CD4-positive, alpha-beta T cell treated with Interleukin-15 for 4 hours (primary cell): Measurements from ENCODE around the gene TPI1.

Experiments used
- DNase-seq: peaks from one replicate; pipeline ENCODE4 v3.0.0-alpha.2; 2020; ENCODE audit warnings: low spot score

Gene TPI1

GRCh38 chr12:6828781-6829535, 38.4 kb upstream of the TPI1 start:
- DNase-seq, result peak; percentile 30

DNA sequence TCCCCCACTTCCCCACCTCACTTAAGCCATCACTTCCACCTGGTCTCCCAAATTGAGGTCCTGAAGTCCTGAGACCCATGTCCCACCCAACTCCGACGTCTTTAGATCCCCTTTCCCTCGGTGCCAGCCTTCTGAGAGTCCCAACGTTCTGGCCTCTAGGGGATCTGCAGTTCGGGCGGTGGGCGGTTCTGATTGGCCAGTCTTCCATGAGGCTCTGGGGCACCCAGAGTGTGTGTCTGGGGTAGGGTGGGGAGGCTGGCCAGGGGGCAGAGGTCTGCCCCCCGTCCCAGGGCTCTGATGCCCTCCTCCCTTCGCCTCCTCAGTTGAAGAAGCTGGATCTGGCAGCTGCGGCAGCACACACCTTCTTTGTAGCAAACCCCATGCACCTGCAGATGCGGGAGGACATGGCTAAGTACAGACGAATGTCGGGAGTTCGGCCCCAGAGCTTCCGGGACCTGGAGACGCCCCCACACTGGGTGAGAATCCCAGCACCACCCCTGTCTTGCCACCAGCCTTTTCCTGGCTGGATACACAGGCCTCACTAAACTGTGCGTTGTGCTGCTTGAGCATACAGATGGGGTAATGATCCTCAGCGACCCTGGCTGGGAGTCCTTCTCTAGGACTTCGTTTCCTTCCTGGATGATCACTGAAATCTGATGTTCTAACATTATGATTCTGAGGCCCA, 37.7 kb upstream of the TPI1 start:
- no peak for DNase-seq

DNA sequence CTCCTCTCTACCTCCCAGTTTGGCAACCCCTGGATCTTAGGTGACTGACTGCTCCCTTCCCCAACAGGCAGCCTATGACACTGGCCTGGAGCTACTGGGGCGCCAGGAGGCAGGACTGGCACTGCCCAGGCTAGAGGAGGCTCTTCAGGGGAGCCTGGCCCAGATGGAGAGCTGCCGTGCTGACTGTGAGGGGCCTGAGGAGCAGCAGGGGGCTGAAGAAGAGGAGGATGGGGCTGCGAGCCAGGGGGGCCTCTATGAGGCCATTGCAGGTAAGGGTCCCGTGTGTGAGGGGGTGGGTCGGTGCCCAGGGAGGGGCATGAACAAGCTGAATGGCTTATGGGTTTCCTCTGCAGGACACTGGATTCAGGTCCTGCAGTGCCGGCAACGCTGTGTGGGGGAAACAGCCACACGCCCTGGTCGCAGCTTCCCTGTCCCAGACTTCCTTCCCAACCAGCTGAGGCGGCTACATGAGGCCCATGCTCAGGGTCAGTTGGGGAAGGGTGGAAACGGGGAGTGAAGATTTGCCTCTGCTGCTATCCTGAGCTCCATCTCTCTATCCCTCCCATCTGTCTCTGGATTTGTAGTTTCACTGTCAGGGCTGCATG, 36.9 kb upstream of the TPI1 start:
- DNase-seq, result no peak

DNA sequence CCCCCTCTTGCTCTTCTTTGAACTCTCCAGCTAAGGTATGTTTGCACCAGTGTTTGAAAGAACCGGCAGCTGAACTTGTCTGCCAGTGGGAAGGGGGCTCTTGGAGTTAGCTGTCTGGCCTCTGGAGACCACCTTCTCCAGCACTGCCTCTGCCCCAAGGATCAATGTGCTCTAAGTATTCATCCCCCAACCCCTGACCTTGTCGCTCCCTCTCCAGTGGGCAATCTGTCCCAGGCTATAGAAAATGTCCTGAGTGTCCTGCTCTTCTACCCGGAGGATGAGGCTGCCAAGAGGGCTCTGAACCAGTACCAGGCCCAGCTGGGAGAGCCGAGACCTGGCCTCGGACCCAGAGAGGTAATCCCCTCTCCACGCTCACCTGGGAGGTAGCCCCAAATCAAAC, 36.3 kb upstream of the TPI1 start:
- no peak for DNase-seq

DNA sequence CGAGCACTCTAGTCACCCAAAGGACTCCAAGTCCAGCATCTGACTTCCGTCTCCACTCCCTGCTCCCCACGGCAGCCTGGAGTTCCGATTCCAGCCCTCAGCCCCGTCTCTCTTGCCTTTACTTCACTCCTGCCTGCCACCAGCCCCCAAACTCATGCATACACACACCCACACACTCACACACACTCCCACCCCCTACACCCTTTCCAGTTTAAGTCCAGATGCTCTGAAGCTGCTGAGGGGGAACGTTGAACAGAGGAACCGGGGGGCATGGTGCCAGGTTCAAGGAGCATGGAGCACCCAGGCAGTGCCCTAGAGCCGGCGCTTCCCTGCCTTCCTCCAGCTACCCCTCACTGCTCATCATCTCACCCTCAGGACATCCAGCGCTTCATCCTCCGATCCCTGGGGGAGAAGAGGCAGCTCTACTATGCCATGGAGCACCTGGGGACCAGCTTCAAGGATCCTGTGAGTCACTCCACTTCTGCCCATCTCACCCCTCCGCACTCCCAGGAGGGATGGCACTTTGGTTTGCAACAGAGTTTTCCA, 35.8 kb upstream of the TPI1 start:
- no peak for DNase-seq

DNA sequence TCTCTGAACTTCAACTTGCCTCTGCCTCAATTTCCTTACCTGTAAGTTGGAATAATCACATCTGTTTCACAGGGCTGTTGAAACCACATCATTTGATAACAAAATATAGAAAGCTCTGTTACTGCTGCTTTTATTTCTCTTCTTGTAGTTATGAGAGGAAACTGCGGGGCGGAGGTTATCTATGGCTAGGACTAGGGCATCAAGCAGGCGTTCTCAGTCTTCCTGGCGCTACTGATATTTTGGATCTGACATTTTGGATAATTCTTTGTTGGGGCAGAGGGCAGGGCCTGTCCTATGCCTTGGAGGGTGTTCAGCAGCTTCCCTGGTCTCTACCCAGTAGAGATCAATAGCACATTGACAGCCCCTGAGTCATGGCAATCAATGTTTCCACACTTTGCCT, 35.2 kb upstream of the TPI1 start:
- DNase-seq, result no peak

DNA sequence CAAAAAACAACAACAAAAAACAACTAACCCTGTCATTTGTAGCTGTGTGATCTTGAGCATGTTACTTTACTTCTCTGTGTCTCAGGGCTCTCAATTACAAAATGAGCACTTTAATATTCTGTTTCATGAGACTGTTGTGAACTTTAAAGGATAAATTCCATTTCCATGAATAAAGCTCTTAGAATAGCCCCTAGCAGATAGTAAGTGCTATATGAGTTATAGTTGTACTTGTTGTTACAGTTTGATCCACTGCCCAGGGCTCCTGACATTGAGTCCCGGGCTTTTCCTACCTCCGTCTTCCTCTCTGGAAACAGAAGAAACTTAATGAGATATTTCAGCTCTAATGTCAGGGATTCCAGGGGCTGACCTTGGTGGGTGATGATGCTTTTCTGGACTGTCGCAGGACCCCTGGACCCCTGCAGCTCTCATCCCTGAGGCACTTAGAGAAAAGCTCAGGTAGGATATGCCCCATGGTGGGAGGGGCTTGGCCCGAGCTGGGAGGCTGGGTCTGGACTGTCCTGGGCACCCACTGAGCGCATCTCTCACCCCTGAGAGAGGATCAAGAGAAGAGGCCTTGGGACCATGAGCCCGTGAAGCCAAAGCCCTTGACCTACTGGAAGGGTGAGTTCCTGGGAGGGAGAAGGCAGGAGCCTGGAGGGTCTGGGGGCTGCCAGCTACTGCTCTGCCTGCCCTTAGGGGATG, 34.0 kb upstream of the TPI1 start:
- DNase-seq, result no peak

DNA sequence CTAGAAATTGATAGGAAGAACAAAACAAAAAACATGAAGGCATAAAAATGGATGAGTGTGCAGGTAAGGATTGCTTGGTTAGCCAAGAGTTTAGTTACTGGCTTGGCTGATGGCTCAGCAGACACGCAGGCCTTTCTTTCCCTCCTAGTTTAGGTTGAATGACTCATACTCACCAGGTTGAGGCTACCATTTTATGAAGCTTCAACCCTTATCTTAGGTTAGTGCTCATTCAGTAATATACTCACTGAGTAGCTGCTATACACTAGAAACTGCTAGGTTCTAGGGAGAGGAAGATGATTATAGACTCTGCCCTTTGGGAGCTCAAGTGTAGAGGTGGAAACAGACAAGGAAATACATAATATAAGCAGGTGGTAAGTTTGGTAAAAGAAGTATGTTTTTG, 33.1 kb upstream of the TPI1 start:
- no peak for DNase-seq

DNA sequence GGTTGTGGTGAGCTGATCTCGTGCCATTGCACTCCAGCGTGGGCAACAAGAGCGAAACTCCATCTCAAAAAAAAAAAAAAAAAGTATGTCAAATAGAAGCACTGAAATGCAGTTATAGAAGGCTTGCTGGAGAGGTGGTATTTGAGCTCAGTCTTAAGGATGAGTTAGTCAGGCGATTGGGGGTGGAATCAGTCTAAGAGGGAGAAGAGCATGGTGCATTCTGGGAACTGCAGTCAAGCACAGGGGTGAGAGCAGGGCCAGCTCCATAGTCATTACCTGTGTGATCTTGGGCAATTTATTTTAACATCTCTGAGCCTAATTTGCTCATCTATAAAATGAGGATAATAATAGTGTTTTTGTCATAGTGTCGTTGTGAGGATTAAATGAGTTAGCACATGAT, 32.5 kb upstream of the TPI1 start:
- no peak for DNase-seq

DNA sequence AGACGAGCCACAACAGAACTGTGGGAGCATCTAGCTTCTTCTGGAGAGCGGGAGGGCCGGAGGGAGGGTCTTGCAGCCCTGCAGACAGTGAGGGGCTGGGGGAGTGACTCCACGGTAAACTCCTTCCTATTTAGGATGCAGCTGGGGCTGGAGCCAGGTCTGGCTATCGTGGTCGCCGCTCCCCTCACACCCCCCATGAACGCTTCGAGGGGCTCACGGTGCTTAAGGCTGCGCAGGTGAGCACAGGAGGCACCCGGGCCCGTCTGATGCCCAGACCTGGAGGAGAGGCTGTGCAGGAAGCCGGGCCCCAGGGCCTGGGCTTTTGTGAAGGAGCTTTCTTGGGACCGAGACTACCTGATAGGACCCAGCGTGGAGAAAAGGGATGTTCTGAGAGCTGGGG, 30.5 kb upstream of the TPI1 start:
- no peak for DNase-seq

- no peak for DNase-seq
These were observed 29.8 kb upstream of the TPI1 start for GRCh38 chr12:6837370-6838060.

GRCh38 chr12:6838854-6839253, 28.5 kb upstream of the TPI1 start:
- no peak for DNase-seq

DNA sequence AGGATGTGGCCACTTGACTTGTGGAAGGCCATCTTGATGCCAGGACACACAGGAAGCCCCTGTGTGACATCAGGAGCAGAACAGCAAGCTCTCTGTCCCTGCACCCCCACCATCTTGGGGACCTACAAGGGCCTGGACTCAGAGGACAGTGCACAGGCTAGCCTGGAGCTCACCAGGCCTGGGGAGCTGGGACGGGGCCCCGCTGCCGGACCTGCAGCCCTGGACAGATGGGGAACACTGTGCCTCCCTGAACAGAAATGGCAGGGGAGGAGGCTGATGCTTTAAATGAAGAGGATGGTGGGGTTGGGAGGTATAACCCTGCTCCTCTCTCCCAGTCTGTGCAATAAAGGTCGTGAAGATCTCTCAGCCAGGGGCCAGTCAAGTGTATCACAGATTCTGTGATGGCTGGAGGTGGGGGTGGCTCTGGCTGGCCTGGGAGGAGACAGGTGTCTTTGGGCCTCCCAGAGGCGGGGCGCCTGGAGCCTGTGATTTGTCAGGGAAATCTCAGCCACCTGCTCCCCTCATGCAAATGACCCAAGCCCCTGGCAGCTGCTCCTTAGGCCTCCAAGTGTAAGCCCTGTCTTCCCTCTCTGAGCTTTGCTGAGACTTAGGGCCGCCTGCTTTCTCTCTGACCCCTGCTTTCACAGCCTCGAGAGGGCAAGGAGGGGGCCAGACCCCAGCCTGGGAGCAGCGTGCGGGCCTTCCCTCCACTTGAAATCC, 27.7 kb upstream of the TPI1 start:
- no peak for DNase-seq

GRCh38 chr12:6840330-6840729, 27.0 kb upstream of the TPI1 start:
- no peak for DNase-seq

- DNase-seq, result no peak
These were observed 26.4 kb upstream of the TPI1 start, which contains the start of gene GNB3 for GRCh38 chr12:6840761-6841515. Gene GNB3, plus strand, starts transcription at chr12:6840925. Its CDS starts 363 bp downstream, at chr12:6841288.

GRCh38 chr12:6842075-6842474, 25.3 kb upstream of the TPI1 start:
- no peak for DNase-seq

DNA sequence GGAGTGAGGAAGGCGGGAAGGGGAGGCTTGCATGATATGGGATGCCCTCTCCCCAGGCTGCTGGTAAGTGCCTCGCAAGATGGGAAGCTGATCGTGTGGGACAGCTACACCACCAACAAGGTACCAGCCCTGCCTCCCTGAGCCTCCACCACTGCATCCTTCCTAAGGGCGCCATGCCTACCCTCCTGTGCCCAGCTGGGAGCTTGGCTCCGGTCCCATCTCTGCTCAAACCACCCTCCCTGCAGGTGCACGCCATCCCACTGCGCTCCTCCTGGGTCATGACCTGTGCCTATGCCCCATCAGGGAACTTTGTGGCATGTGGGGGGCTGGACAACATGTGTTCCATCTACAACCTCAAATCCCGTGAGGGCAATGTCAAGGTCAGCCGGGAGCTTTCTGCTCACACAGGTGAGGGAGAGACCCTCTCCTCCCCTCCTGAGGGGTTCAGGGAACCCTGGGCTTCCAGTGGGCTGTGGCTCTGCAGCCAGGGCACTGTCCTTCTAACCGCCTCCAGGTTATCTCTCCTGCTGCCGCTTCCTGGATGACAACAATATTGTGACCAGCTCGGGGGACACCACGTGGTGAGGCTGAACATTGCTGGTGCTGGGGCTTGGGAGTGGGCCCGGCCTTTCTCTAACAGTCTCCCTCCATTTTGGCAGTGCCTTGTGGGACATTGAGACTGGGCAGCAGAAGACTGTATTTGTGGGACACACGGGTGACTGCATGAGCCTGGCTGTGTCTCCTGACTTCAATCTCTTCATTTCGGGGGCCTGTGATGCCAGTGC, 24.0 kb upstream of the TPI1 start:
- no peak for DNase-seq

DNA sequence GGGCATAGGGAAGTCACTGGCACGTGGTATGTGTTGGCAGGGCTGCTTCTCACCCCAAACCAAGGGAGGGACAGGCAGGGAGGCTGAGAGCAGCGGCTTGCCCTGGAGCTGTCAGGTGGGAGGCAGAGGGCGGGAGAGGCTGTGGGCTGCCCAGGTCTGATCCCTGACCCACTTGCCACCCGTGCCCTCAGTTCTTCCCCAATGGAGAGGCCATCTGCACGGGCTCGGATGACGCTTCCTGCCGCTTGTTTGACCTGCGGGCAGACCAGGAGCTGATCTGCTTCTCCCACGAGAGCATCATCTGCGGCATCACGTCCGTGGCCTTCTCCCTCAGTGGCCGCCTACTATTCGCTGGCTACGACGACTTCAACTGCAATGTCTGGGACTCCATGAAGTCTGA, 21.9 kb upstream of the TPI1 start:
- no peak for DNase-seq

DNA sequence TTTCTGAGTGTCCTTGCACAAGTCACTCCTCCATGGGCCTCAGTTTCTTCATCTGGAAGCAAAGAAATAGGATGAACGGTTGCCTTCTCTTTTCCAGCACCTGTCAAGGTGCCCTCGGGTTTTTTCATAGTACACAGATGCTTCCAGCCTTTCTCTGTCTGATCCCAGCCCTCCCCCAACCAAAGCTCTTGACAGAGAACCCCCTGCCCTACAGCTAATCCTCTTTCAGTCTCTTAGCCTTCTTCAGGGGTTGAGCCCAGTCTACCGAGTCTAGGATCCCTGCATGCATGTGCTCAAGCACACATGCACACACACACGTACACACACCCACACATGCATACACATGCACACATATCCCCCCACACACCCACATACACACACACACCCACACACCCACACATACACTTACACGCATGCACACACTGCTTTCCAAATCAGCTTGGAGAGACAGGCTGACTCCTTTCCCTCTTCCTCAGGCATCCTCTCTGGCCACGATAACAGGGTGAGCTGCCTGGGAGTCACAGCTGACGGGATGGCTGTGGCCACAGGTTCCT, 20.9 kb upstream of the TPI1 start:
- no peak for DNase-seq
